IMR-90 (cell line): ENCODE results near the gene RNF213. TPM values are rescaled to one million over a fixed set of nuclear protein-coding genes. Genes with fewer than 3 reads are reported as not detected.

Experiments used
- ATAC-seq: fragments of 200-7000 bp; cut with Tn5 transposase; 2 replicates; pipeline ENCODE4 v1.9.1; 2020; ENCODE audit warnings: low read depth, mild to moderate bottlenecking, moderate library complexity
- BruUV-seq: library from RNA; stranded (reverse); fragments of 400-500 nt; replicated peaks from 2 replicates; lab custom pipeline; 2021; lab: Mats Ljungman, UMichigan
- CTCF ChIA-PET: fragments of 300-600 bp; formaldehyde crosslinking; extraction: SDS; loops from one replicate; lab custom pipeline; 2021; ENCODE audit warnings: antibody characterized with exemption; lab: Yijun Ruan, JAX
- POLR2A ChIA-PET: fragments of 300-600 bp; sonication (Branson Sonifier 250); formaldehyde crosslinking; loops from one replicate; lab custom pipeline; 2022; ENCODE audit warnings: antibody characterized with exemption; ENCODE audit not compliant: unreplicated experiment; lab: Charles Lee
- DNase-seq: peaks from one replicate; pipeline ENCODE4 v3.0.0; 2013
- H2AFZ ChIP-seq: replicated peaks from 2 replicates; pipeline ENCODE3; 2013; ENCODE audit warnings: low read length, mild to moderate bottlenecking; ENCODE audit not compliant: poor library complexity
- H2AK5ac ChIP-seq: 2 replicates; pipeline ENCODE4 v1.6.1; 2013; ENCODE audit warnings: low read depth, low read length, inconsistent platforms
- H2AK9ac ChIP-seq: replicated peaks from 2 replicates; pipeline ENCODE3; 2013; ENCODE audit warnings: mild to moderate bottlenecking, low read depth, low read length, moderate library complexity; ENCODE audit not compliant: poor library complexity
- H2BK120ac ChIP-seq: 2 replicates; pipeline ENCODE4 v1.6.1; 2013; ENCODE audit warnings: low read depth, low read length, inconsistent platforms
- H2BK15ac ChIP-seq: 3 replicates; pipeline ENCODE4 v1.6.1; 2013; ENCODE audit warnings: low read depth, low read length, inconsistent platforms
- H2BK20ac ChIP-seq: 2 replicates; pipeline ENCODE4 v1.6.1; 2013; ENCODE audit warnings: low read depth, mild to moderate bottlenecking, inconsistent platforms, low read length, moderate library complexity
- H2BK5ac ChIP-seq: 2 replicates; pipeline ENCODE4 v1.6.1; 2013; ENCODE audit warnings: mild to moderate bottlenecking, low read depth, low read length, inconsistent platforms; ENCODE audit not compliant: poor library complexity, severe bottlenecking
- H3K14ac ChIP-seq: replicated peaks from 2 replicates; pipeline ENCODE4 v1.6.1; 2013; ENCODE audit warnings: low read depth, low read length, inconsistent platforms
- H3K18ac ChIP-seq: 2 replicates; pipeline ENCODE4 v1.6.1; 2013; ENCODE audit warnings: low read depth, low read length, control low read depth
- H3K23ac ChIP-seq: 2 replicates; pipeline ENCODE4 v1.6.1; 2013; ENCODE audit warnings: low read depth, low read length, inconsistent platforms
- H3K27ac ChIP-seq: 2 replicates; pipeline ENCODE4 v1.5.1; 2013; ENCODE audit warnings: mild to moderate bottlenecking, control low read depth, low read length; ENCODE audit not compliant: insufficient read depth
- H3K27me3 ChIP-seq: 2 replicates; pipeline ENCODE4 v1.6.1; 2013; ENCODE audit warnings: low read length; ENCODE audit not compliant: control insufficient read depth, insufficient read depth
- H3K36me3 ChIP-seq: 2 replicates; pipeline ENCODE4 v1.6.1; 2013; ENCODE audit warnings: low read length, mixed read lengths; ENCODE audit not compliant: control insufficient read depth, insufficient read depth
- H3K4ac ChIP-seq: 2 replicates; pipeline ENCODE4 v1.6.1; 2013; ENCODE audit warnings: low read depth, low read length, inconsistent platforms
- H3K4me1 ChIP-seq: 2 replicates; pipeline ENCODE4 v1.6.1; 2013; ENCODE audit warnings: low read length, mixed read lengths; ENCODE audit not compliant: control insufficient read depth, insufficient read depth
- H3K4me2 ChIP-seq: 2 replicates; pipeline ENCODE4 v1.6.1; 2013; ENCODE audit warnings: low read depth, mild to moderate bottlenecking, control low read depth, low read length, moderate library complexity
- H3K4me3 ChIP-seq: 2 replicates; pipeline ENCODE4 v1.5.1; 2013; ENCODE audit warnings: low read depth, mild to moderate bottlenecking, control low read depth, low read length, moderate library complexity; ENCODE audit not compliant: insufficient read depth
- H3K56ac ChIP-seq: 2 replicates; pipeline ENCODE4 v1.6.1; 2013; ENCODE audit warnings: low read length, inconsistent platforms; ENCODE audit not compliant: insufficient read depth; ENCODE audit errors: extremely low read depth
- H3K79me1 ChIP-seq, 2 experiments: 2 replicates each; pipeline ENCODE4 v1.6.1; 2013; ENCODE audit warnings: low read length in 2 of 2, inconsistent platforms in 1 of 2, low read depth in 1 of 2
- H3K9ac ChIP-seq: 2 replicates; pipeline ENCODE4 v1.6.1; 2013; ENCODE audit warnings: low read depth, low read length, control low read depth
- H3K9me1 ChIP-seq: 2 replicates; pipeline ENCODE4 v1.6.1; 2013; ENCODE audit warnings: low read length, inconsistent platforms; ENCODE audit not compliant: insufficient read depth
- H3K9me3 ChIP-seq: 2 replicates; pipeline ENCODE4 v1.6.1; 2013; ENCODE audit warnings: low read length; ENCODE audit not compliant: control insufficient read depth, insufficient read depth
- H4K20me1 ChIP-seq: 2 replicates; pipeline ENCODE4 v1.6.1; 2013; ENCODE audit warnings: low read length, inconsistent platforms; ENCODE audit not compliant: insufficient read depth
- H4K5ac ChIP-seq: 2 replicates; pipeline ENCODE4 v1.6.1; 2013; ENCODE audit warnings: mild to moderate bottlenecking, low read depth, low read length, control low read depth
- H4K8ac ChIP-seq, 2 experiments: 2 replicates each; pipeline ENCODE4 v1.6.1; 2013; ENCODE audit warnings: low read depth in 2 of 2, low read length in 2 of 2, control low read depth in 1 of 2, inconsistent platforms in 1 of 2
- H4K91ac ChIP-seq: 2 replicates; pipeline ENCODE4 v1.6.1; 2013; ENCODE audit warnings: low read depth, low read length, inconsistent platforms; ENCODE audit not compliant: insufficient read depth
- BHLHE40 ChIP-seq: fragments of 150-350 bp; IDR thresholded peaks from 2 replicates; pipeline ENCODE4 v1.6.1; 2016; ENCODE audit warnings: mild to moderate bottlenecking, low read depth, low read length
- CHD1 ChIP-seq: IDR thresholded peaks from 2 replicates; pipeline ENCODE4 v1.6.1; 2012; ENCODE audit warnings: low read depth, low read length, improper control_type of control experiment
- MAZ ChIP-seq: IDR thresholded peaks from 2 replicates; pipeline ENCODE4 v1.6.1; 2012; ENCODE audit warnings: low read depth, mild to moderate bottlenecking, low read length, improper control_type of control experiment, moderate library complexity, borderline replicate concordance
- MXI1 ChIP-seq: IDR thresholded peaks from 2 replicates; pipeline ENCODE4 v1.6.1; 2012; ENCODE audit warnings: low read depth, mild to moderate bottlenecking, low read length, moderate library complexity, borderline replicate concordance
- POLR2A ChIP-seq: IDR thresholded peaks from 2 replicates; pipeline ENCODE4 v1.6.1; 2012; ENCODE audit warnings: mild to moderate bottlenecking, low read depth, low read length
- RAD21 ChIP-seq: IDR thresholded peaks from 2 replicates; pipeline ENCODE4 v1.6.1; 2012; ENCODE audit warnings: low read length, improper control_type of control experiment
- SMC3 ChIP-seq: fragments of 150-350 bp; IDR thresholded peaks from 2 replicates; pipeline ENCODE4 v1.6.1; 2016; ENCODE audit warnings: low read depth, mild to moderate bottlenecking, antibody characterized with exemption, low read length, moderate library complexity
- WGBS, 2 experiments: methylation state at CpG; one replicate each; pipeline versions ENCODE4 v1.1.5 to v1.1.7; 2013; ENCODE audit warnings: missing lambda C conversion rate in 2 of 2; ENCODE audit not compliant: insufficient read length in 1 of 2; ENCODE audit errors: extremely low coverage in 2 of 2; 5-methylcytosine and 5-hydroxymethylcytosine counted together
- dilution Hi-C: fragments of 300-500 bp; cut with HindIII; formaldehyde crosslinking; loops from one replicate; pipeline ENCODE4 v1.14.3; 2018; ENCODE audit warnings: low sequenced_read_pairs; ENCODE audit not compliant: unreplicated experiment
- in situ Hi-C: fragments of 300-500 bp; cut with MboI; formaldehyde crosslinking; loops from 3 replicates; pipeline ENCODE4 v1.14.3; 2019; ENCODE audit warnings: low sequenced_read_pairs, inconsistent platforms, mixed read lengths
- intact Hi-C: fragments of 100-400 bp; cut with micrococcal nuclease; formaldehyde crosslinking; loops from 2 replicates; pipeline ENCODE4 v1.10.0; 2022
- polyA plus RNA-seq, 3 experiments: library from polyadenylated mRNA; depleted of rRNA; stranded (reverse); fragments of >200 nt; gene quantifications; 2 replicates each; pipeline ENCODE4 v1.2.3, GENCODE V29; 2012; ENCODE audit warnings: low replicate concordance in 1 of 3
- total RNA-seq: library from RNA; depleted of rRNA; stranded (reverse); fragments of >200 nt; gene quantifications from 2 replicates; pipeline ENCODE4 v1.2.3, GENCODE V29; 2012

Gene RNF213
- total and polyA plus RNA-seq, 2 of the 4 experiments (the other 2 are of a cell fraction): 23.4 to 36.0 TPM

GRCh38 chr17:80414803-80415625, 154.4 kb downstream of the RNF213 start, which contains the start of gene ENDOV:
Gene ENDOV (plus strand): TSS chr17:80415167. CDS start chr17:80415195, 28 bp downstream.
- peak within 1 kb of the TSS; percentile 85 for H3K56ac ChIP-seq
- 0% methylated on average over 63 of the region's 97 CpGs; no CpG with 5 or more reads in 1 of the 2 experiments for WGBS, 2 experiments
- peak within 1 kb of the TSS; percentile 54; the same call in 1 of the 2 replicates for H3K18ac ChIP-seq
- no peaks in the 10 kb centered on the region for H3K9me3 ChIP-seq
- no peak for TF ChIP-seq RAD21
- TF ChIP-seq POLR2A: peak; percentile 93
- TF ChIP-seq CHD1: 0 out of 2 replicates have a peak, but pooled peaks have one; percentile 51
- TF ChIP-seq SMC3: no peak
- 0 out of 2 replicates have a peak, but pooled peaks have one; percentile 2 for TF ChIP-seq BHLHE40
- peak; percentile 81; the same call in 1 of the 2 replicates for TF ChIP-seq MXI1
- TF ChIP-seq MAZ: peak; percentile 44; the same call in 1 of the 2 replicates
- peak within 1 kb of the TSS; percentile 48; the same call in 1 of the 2 replicates for H2BK20ac ChIP-seq
- peak within 1 kb of the TSS; percentile 65 for H4K5ac ChIP-seq
- H3K9ac ChIP-seq: peak within 1 kb of the TSS; percentile 83
- ChIA-PET CTCF (interaction anchor here (1.1 kb wide), 1 partner anchor 12 kb away, joined by 3 read pairs; no protein-coding TSS in a partner anchor), POLR2A (no interaction called here)
- peaks cover 7% of the 10 kb centered on the region for H3K4me1 ChIP-seq
- peak within 1 kb of the TSS; percentile 35; the same call in 1 of the 3 replicates for H2BK15ac ChIP-seq
- H3K4me3 ChIP-seq: peak within 1 kb of the TSS; percentile 77
- peaks cover 23% of the 10 kb centered on the region for H3K9me1 ChIP-seq
- H2AK5ac ChIP-seq: peak within 1 kb of the TSS; percentile 94
- H3K4me2 ChIP-seq: peak within 1 kb of the TSS; percentile 95
- peak; percentile 91 for ATAC-seq
- no TSS peak for BruUV-seq
- H2AFZ ChIP-seq: peak within 1 kb of the TSS; percentile 99
- peak within 1 kb of the TSS; percentile 99 for H3K14ac ChIP-seq
- peak within 1 kb of the TSS; percentile 94 for H4K91ac ChIP-seq
- intact Hi-C loops: no loop called here
- in situ Hi-C loops: no loop called here
- peaks cover 17% of the 10 kb centered on the region for H3K36me3 ChIP-seq
- peak within 1 kb of the TSS; percentile 18 to 97; a peak in 3 of 4 replicates for H4K8ac ChIP-seq
- dilution Hi-C loops: no loop called here
- H3K4ac ChIP-seq: peak within 1 kb of the TSS; percentile 96
- peak within 1 kb of the TSS; percentile 95 for H2BK120ac ChIP-seq
- peak; percentile 91 for DNase-seq
- H3K79me1 ChIP-seq: peaks cover 33 to 54% of the 10 kb centered on the region in 2 experiments
- peak within 1 kb of the TSS; percentile 81 for H3K27ac ChIP-seq
- H3K23ac ChIP-seq: peak within 1 kb of the TSS; percentile 99
- H2AK9ac ChIP-seq: peak within 1 kb of the TSS; percentile 98
- peaks cover 20% of the 10 kb centered on the region for H4K20me1 ChIP-seq
- peak within 1 kb of the TSS; percentile 79 for H2BK5ac ChIP-seq
- no peaks in the 10 kb centered on the region; the same call in 1 of the 2 replicates for H3K27me3 ChIP-seq
